T follicular helper cell (primary cell): Measurements from ENCODE around the gene HMCN2.

Experiments used
- DNase-seq: peaks from one replicate; pipeline ENCODE4 v3.0.0-alpha.2; 2020; ENCODE audit warnings: low read depth

The HMCN2 gene

DNA sequence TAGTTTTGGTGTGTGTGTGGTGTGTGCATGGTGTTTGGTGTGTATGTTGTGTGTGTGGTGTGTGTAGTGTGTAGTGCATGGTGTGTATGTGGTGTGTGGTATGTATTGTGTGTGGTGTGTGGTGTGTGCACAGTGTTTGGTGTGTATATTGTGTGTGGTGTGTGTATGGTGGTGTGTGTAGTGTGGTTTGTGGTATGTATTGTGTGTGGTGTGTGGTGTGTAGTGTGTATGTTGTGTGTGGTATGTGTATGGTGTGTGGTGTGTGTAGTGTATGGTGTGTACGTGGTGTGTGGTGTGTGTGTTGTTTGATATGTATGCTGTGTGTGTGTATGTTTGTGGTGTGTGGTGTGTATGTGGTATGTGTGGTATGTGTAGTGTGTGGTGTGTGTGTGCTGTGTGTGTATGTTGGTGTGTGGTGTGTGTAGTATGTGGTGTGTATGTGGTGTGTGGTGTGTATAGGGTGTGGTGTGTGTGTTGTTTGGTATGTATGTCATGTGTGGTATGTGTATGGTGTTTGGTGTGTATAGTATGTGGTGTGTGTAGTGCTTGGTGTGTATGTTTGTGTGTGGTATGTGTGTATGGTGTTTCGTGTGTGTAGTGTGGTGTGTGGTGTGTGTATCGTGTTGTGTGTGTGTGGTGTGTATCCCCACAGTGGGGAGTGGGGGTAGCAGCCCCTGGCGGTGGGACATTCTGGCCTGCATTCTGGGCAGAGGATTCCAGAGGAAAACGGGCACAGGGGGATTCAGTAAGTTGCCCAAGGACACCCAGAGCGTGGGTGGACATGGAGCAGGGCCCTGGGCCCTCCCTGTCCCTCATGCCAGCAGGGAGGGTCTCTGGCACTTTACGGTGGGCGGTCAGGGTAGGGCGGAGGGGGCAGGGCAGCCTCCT, 79.7 kb downstream of the HMCN2 start:
- DNase-seq, result no peak

DNA sequence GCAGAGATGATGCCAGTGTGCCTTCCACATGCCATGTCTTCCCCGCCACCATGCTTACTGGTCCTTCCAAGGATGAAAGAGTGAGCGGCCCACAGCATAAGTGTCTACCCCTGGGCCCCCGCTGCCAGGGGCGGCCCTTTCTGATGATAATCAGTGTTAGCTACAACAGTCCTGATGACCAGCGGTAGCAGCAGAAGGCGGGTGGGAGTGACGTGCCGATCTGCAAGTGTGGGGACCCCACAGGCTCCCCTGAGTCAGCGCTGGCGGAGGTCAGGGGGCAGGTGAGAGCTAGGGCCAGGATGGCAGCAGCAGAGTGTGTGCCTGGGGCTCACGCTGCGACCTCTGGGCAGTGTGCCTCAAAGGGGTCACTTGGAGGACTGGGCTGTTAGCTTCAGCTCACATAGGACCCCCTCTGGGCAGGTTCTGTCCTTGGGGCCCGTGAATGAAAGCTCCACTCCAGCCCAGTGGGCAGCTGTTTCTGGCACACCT, 80.4 kb downstream of the HMCN2 start:
- no peak for DNase-seq

DNA sequence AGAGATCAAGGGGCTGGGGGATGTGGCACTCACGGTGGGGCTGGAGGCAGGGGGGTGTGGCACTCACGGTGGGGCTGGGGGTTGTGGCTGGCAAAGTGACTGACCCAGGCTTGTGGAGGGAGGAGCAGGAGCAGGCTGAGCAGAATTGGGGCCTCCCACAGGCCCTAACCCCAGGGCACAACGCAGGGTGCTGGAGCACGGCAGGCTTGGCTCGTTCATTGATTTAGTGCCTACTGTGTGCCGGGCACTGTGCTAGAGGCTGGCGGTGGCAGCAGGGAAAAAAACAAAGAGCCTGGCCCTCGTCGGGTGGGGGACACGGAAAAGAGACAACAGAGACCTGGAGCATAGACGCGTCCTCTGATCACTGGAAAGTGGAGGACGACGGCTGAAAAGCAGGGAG, 80.9 kb downstream of the HMCN2 start:
- DNase-seq, result no peak

DNA sequence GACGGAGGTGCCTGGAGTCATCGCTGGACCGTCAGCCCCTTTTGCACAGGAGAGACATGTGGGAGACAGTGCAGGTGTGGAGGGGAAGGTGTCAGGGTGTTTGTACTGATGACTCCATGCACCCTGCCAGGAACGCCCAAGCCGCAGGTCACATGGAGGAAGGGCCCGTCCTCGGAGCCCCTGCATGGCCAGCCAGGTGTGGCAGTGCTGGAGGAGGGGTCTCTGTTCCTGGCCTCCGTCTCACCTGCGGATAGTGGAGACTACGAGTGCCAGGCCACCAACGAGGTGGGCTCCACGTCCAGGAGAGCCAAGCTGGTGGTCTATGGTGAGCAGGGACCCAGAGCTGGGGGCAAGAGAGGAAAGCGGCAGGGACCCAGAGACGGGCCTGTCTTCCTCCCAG, 81.5 kb downstream of the HMCN2 start:
- no peak for DNase-seq

DNA sequence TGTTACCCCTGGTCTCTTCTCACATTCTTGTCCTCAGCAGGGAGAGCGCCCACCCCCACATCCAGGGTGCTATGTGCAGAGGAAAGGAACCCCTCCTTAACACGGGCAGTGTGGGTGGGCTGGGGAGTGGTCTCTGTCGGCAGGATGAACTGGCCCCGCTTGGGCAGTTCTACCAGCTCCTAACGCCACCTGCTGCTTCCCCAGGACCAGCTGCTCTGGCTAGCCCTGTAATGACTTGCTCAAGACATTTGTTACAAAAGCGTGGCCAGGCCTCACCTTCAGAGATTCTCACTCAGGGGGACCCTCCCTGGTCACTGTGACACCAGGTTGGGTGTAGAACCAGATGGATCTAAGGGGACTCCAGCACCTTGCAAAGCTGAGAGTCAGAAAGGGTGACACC, 82.4 kb downstream of the HMCN2 start:
- DNase-seq, result no peak

DNA sequence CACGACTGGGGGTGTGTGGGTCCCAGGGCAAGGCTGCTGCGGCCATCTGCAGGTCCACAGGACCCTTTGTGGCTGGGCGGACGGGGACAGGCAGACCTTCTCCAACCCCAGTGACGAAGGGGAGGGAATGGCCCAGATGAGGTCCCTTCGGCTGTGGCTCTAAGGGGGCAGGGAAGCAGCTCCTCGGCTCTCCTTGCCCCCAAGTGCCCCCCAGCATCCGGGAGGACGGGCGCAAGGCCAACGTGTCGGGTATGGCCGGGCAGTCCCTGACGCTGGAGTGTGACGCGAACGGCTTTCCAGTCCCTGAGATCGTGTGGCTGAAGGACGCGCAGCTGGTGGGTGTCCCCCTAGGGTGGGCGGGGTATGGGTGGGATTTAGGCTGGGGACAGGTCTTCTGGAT, 82.8 kb downstream of the HMCN2 start:
- DNase-seq, result no peak

DNA sequence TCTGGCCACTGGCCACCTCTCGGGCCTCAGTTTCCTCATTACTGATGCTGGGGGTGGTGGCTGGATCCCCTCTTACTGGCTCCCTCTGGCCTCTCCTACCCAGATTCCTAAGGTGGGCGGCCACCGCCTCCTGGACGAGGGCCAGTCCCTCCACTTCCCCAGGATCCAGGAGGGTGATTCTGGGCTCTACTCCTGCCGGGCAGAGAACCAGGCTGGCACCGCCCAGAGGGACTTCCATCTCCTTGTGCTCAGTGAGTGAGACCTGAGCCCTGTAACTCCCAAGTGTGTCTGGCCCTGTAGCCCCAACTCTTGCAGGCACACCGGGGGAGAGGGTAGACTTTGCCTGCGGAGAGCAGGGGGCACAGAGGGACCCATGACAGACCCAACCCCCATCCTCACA, 83.3 kb downstream of the HMCN2 start:
- no peak for DNase-seq

DNA sequence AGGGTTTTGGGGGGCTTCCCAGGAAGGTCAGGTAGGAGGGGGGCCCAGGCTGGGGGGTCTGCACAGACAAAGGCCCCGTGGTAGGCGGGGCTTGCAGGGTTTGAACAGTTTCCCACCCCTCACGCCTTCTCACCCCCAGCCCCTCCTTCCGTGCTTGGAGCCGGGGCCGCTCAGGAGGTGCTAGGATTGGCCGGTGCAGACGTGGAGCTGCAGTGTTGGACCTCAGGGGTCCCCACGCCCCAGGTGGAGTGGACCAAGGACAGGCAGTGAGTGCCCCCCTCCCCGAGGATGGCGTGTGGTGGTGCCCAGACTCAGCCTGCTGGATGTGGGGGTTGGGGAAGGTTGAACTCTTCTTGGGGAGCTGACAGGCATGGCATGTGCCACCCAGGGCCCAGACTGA, 83.8 kb downstream of the HMCN2 start:
- DNase-seq, result no peak

DNA sequence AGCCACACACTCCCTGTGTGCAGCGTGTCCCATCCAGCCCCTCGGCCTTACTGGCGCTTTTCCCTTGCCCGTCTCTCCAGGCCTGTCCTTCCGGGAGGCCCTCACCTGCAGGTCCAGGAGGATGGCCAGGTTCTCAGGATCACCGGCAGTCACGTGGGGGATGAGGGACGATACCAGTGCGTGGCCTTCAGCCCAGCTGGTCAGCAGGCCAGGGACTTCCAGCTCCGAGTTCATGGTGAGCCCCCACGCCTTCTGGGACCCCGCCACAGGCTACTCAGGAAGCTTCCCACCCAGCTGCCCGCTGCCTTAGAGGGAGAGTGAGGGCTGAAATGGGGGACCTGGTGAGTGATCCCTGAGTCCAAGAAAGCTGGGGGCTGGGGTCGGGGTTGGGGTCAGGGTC, 85.8 kb downstream of the HMCN2 start:
- DNase-seq, result no peak

DNA sequence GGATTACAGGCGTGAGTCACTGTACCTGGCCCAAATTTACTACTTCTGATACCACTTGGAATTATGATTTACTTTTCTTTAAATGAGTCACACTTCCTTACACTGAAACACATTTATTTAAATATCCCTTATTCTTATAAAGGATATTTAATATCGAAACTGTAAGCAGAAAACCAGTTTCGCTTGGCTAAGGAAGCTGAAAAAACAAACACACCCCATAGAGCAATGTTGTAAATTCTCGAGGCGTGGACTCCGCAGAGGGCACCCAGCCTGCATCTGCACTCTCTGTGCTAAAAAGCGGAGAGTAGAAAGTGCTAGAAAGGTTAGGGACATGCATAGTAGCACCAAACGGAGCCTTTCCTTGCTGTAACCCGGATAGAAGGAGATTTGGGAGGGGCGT, 86.5 kb downstream of the HMCN2 start:
- no peak for DNase-seq

DNA sequence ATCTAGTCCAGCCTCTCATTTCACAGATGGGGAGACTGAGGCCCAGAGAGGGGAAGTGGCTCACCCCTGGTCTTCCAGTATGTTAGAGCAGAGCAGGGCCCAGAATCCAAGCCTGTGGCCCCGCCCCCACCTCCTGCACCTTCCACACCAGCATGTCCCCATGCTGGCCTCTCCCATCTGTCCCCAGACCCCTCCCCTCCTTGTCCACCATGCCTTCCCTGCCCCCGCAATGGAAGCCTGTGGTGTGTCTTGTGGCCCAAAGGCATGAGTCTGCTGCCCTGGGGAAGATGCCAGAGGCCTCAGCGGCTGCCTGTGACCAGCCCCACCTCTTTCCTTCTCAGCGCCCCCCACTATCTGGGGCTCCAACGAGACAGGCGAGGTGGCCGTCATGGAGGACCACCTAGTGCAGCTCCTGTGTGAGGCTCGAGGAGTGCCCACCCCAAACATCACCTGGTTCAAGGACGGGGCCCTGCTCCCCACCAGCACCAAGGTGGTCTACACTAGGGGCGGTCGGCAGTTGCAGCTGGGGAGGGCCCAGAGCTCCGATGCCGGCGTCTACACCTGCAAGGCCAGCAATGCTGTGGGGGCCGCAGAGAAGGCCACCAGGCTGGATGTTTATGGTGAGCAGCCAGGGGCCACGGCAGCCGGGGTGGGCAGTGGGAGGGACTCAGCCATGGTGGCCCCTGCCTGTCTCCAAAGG, 87.2 kb downstream of the HMCN2 start:
- no peak for DNase-seq

DNA sequence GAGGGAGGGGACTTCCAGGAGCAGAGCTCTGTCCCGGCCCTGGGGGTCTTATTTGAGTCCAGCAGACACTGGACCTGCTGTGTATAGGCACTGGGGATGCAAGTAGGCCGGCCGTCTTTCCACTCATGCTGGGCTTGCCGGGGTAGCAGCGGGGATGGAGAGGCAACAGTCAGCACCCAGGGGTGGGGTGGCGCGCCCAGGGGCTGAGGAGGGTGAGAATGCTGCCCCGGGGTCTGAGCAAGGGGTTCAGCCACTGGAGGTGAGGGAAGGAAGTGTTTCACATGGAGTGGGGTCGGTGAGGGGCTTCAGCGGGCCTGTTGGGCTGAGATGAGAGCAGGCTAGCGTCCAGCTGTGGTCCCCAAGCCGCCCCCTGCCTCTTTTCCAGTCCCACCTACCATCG, 88.8 kb downstream of the HMCN2 start:
- no peak for DNase-seq

DNA sequence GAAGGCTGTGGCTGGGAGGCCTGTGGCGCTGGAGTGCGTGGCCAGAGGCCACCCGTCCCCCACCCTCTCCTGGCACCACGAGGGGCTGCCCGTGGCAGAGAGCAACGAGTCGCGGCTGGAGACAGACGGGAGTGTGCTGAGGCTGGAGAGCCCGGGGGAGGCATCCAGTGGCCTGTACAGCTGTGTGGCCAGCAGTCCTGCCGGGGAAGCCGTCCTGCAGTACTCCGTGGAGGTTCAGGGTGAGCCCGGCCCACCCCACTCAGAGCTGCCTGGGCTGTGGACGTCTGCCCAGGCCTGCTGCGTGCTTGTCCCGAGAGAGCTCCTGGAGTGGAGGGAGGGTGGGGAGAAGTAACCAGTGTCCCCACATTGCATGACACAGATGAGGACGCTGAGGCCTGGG, 89.2 kb downstream of the HMCN2 start:
- DNase-seq, result no peak

DNA sequence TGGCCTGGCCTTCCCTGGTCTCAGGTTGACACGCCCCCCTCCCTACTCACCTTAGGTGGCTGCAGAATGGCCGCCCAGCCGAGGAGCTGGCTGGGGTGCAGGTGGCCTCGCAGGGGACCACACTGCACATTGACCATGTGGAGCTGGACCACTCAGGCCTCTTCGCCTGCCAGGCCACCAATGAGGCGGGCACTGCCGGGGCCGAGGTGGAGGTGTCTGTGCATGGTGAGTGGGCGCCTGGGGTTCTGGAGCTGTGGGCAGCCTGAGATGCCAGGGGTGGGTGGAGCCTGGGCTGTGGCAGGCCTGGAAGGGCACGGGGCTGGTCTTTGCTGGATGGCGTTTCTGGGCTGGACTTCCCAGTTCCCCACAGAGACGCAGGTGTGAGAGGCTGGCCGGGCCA, 90.5 kb downstream of the HMCN2 start:
- DNase-seq, result no peak

DNA sequence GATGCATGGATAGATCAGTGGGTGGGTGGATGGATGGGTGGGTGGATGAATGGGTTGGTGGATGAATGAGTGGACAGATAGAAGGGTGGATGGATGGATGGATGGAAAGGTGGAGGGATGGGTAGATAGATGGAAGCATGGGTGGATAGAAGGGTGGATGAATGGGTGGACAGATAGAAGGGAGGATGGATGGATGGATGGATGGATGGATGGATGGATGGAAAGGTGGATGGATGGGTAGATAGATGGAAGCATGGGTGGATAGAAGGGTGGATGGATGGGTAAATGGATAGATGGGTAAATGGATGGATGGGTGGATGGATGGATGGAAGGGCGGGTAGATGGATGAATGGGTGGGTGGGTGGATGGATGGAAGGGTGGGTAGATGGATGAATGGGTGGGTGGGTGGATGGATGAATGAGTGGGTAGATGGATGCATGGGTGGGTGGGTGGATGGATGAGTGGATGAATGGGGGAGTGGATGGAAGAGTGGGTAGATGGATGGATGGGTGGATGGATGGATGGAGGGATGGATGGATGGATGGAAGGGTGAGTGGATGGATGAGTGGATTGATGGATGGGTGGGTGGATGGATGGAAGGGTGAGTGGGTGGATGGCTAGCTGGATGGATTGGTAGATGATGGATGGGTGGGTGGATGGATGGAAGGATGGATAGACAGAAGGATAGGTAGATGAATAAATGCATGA, 91.5 kb downstream of the HMCN2 start:
- DNase-seq, result no peak

DNA sequence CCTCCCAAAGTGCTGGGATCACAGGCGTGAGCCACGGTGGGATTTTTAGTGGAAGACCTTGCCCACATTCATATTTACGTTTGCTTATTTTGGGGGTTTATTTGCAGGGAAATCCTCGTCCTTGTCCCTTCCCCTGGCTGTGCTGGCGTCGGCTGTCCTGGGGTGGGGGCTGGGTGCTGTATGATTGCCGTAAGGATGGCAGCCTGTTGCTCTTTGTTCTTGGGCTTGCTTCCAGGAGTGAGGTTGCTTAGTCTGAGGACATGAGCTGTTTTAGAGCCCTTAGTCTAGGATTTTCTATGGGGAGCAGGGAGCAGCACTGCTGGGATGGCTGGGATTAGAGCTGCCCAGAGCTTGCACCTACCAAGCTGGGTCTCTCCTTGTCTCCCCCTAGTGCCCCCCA, 93.4 kb downstream of the HMCN2 start:
- no peak for DNase-seq

DNA sequence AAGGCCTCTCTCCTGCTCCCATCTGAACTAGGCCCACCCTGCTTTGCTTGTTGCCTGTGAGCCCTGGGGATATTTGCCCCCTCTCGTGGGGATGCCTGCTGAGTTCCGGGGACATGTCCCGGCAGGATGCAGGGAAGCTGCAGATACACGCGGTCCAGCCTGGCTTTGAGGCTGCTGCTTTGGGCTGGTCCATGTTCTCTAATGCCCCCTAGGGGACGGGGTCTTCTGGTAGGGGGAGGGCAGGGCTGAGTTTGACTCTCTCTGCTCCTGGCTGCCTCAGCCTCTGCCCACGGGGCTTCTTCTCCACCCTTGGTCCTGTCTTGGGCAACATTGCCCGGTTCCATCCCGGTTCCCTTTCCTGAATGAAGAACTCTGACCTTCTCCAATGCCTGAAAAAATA, 94.3 kb downstream of the HMCN2 start:
- no peak for DNase-seq

DNA sequence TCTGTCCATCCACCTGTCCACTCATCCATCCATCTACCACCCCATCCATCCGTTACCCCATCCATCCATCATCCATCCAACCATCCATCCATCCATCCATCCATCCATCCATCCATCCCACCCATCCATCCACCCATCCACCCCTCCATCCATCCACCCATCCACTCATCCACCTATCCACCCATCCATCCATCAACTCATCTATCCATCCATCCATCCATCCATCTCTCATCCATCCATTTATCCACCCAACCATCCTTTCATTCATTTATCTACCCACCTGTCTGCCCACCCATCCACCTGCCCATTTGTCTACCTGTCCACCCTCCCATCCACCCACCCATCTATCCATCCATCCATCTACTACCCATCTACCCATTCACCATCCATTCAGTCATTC, 95.1 kb downstream of the HMCN2 start:
- DNase-seq, result no peak

DNA sequence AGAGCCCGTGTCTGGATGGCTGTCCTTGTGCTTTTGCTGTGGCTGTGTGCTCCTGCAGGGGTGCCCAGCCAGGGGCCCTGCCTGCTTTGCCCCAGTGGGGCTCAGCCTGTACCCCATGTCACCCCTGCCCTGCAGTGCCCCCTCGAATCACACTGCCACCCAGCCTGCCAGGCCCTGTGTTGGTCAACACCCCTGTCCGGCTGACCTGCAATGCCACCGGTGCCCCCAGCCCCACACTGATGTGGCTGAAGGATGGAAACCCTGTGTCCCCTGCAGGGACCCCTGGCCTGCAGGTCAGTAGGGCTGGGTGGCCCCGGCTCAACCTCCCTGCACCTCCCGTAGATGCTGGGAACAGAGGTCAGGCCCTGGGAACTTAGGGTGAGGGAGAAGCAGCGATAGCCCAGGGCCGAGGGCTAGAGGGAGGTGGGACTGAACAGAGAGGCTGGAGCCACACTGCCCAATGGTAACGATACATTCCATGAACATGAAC, 96.4 kb downstream of the HMCN2 start:
- DNase-seq, result no peak

DNA sequence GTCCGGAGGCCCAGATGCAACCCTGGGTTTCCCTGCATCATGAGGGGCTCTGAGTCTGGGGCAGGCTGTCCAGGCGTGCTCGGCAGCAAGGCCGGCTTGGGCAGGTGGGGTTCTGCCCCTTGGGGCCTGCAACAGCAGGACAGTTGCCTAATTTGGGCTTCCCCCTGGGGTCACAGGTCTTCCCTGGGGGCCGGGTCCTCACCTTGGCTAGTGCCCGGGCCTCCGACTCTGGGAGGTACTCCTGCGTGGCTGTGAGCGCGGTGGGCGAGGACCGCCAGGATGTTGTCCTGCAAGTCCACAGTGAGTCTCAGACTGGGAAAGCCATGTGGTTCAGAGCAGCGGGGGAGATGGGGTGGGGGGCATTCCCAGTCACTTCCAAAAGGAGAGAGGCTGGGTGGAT, 97.1 kb downstream of the HMCN2 start:
- DNase-seq, result no peak

DNA sequence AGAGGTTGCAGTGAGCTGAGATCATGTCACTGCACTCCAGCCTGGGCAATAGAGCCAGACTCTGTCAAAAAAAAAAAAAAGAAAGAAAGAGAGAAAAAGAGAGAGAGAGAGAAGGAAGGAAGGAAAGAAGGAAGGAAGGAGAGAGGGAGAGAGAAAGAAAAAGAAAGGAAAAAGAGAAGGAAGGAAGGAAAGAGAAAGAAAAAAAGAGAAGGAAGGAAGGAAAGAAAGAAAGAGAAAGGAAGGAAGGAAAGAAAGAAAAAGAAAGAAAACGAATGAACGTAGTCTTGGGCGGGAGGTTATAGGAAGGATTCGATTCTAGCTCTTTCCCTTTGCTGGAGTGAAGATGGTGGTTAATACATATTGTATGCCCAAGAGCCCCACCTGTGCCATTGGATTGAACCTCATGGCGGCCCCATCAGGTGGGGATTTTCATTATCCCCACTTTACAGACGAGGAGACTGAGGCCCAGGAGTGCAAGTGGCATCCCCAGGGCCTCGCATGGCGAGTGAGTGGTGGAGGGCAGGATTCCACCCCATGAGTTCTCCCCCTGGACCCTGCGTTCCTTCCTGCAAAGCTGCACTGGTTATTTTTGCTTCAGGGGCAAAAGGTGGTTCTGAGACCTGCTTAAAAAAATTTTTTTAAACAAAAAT, 98.3 kb downstream of the HMCN2 start:
- no peak for DNase-seq
